IPS DF 4.7 (cell line): Measurements from ENCODE around the gene NHS.
"Not testable (repeated sequence)": the region's sequence is repeated elsewhere in the genome, so short reads cannot be mapped to it uniquely, and the experiment has no call there.

Source experiments
- DNase-seq: peaks from one replicate; pipeline ENCODE4 v3.0.0-alpha.2; 2013; ENCODE audit warnings: low spot score; ENCODE audit errors: extremely low read depth

The NHS gene

GRCh38 chrX:17446269-17446668 is 71.3 kb downstream of the NHS start:
- DNase-seq = not testable (repeated sequence)

- no peak for DNase-seq
Measured at GRCh38 chrX:17448188-17448587, 73.2 kb downstream of the NHS start.

GRCh38 chrX:17449866-17450265 is 74.9 kb downstream of the NHS start:
- no peak for DNase-seq

GRCh38 chrX:17453788-17454187 is 78.8 kb downstream of the NHS start:
- no peak for DNase-seq

- no peak for DNase-seq
Measured at GRCh38 chrX:17456526-17456925, 81.5 kb downstream of the NHS start.

- no peak for DNase-seq
Measured at GRCh38 chrX:17459008-17459611, 84.1 kb downstream of the NHS start.

GRCh38 chrX:17459661-17460060 is 84.7 kb downstream of the NHS start:
- DNase-seq = no peak

GRCh38 chrX:17462881-17463280 is 87.9 kb downstream of the NHS start:
- no peak for DNase-seq

- DNase-seq = no peak
Measured at GRCh38 chrX:17464194-17464593, 89.2 kb downstream of the NHS start.

GRCh38 chrX:17465201-17465600 is 90.2 kb downstream of the NHS start:
- DNase-seq = no peak

- no peak for DNase-seq
Measured at GRCh38 chrX:17465802-17466201, 90.8 kb downstream of the NHS start.

GRCh38 chrX:17470136-17470535 is 95.1 kb downstream of the NHS start:
- no peak for DNase-seq

- no peak for DNase-seq
Measured at GRCh38 chrX:17471121-17471520, 96.1 kb downstream of the NHS start.

- DNase-seq = no peak
Measured at GRCh38 chrX:17471861-17472260, 96.9 kb downstream of the NHS start.

- DNase-seq = no peak
Measured at GRCh38 chrX:17472424-17472823, 97.4 kb downstream of the NHS start.

- no peak for DNase-seq
Measured at GRCh38 chrX:17473021-17473420, 98.0 kb downstream of the NHS start.

- no peak for DNase-seq
Measured at GRCh38 chrX:17474892-17475291, 99.9 kb downstream of the NHS start.

GRCh38 chrX:17475449-17476217 is 100.6 kb downstream of the NHS start:
- DNase-seq = no peak

- no peak for DNase-seq
Measured at GRCh38 chrX:17476411-17476810, 101.4 kb downstream of the NHS start.

GRCh38 chrX:17481086-17481485 is 106.1 kb downstream of the NHS start:
- DNase-seq = no peak

GRCh38 chrX:17484592-17484991 is 109.6 kb downstream of the NHS start:
- DNase-seq = peak; percentile 3

GRCh38 chrX:17485391-17485790 is 110.4 kb downstream of the NHS start:
- no peak for DNase-seq

- no peak for DNase-seq
Measured at GRCh38 chrX:17488036-17488435, 113.0 kb downstream of the NHS start.
